ENCODE measurements around the gene SFI1.

- TF ChIP-seq, protein P1, sequence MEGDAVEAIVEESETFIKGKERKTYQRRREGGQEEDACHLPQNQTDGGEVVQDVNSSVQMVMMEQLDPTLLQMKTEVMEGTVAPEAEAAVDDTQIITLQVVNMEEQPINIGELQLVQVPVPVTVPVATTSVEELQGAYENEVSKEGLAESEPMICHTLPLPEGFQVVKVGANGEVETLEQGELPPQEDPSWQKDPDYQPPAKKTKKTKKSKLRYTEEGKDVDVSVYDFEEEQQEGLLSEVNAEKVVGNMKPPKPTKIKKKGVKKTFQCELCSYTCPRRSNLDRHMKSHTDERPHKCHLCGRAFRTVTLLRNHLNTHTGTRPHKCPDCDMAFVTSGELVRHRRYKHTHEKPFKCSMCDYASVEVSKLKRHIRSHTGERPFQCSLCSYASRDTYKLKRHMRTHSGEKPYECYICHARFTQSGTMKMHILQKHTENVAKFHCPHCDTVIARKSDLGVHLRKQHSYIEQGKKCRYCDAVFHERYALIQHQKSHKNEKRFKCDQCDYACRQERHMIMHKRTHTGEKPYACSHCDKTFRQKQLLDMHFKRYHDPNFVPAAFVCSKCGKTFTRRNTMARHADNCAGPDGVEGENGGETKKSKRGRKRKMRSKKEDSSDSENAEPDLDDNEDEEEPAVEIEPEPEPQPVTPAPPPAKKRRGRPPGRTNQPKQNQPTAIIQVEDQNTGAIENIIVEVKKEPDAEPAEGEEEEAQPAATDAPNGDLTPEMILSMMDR (IDR thresholded peaks at IDR 0.05; ENCODE audit: insufficient read depth, low read depth, low read length), result no peak
- TF ChIP-seq EZH2 (IDR thresholded peaks at IDR 0.05; ENCODE audit: insufficient read depth, low read length), result no peak
Observed at GRCh38 chr22:31448382-31448781, 48.0 kb upstream of the SFI1 start.
